AML-193 (cell line): ENCODE measurements around the gene CTU2.

Source experiments
- DNase-seq, 2 experiments: peaks; one replicate each; lab custom pipeline; 2025; lab: John Stamatoyannopoulos, UW

Gene CTU2

DNA sequence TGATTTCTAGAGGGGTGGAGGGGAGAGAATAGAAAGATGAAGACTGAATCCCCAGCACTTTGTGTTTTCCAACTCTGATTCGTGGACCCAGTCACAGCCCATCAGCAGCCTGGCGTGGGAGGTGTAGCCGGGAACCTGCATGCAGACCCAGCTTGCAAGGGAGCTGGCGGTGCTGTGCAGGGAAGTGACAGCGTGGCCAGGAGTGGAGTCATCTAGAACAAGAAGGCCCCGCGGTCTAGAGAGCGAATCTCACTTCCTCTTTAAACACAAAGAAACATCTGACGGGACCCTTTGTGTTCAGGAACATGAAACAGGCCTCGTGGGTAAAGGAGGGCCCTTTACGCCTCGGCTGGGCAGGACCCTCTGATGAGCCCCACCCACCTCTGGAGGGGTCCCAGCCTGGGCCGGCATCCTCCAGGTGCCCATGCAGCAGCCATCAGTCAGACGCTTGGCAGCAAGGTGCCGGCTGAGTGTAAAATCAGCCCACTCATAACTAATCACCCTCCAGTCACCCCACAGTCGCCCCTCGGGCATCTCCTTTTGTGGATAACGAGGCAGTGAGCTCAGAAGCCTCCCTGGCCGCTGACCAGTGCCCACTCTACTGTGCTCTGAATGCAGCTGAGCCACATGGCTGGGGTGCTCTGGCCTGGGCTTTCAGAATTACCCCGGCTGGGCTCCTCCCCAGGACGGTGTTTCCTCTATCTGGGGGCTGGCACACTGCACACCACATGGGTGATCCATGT is 24.4 kb upstream of the CTU2 start:
- DNase-seq, result peak; percentile 80 to 84

GRCh38 chr16:88684569-88685155 is 21.6 kb upstream of the CTU2 start:
- no peak for DNase-seq

- peak; percentile 62 to 78 for DNase-seq
Measured at GRCh38 chr16:88685156-88686061, 20.9 kb upstream of the CTU2 start.

DNA sequence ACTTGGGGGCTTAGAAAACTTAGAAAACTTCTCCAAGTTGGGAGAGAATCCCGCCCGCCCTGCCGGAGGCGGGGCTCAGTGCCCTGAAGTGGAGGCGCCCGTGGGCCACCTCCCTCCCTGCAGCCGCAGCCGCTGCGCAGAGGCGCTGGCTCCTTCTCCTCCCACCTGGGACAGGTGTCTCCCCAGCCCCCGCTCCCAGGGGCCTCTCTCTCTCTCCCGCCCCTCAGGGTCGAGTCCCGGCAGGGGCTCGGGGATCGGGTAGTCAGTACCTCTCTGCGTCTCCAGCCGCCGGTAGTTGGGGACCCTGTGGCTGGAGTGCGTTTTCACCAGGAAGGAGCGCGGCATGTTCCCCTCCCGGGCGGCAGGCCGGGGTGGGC is 20.3 kb upstream of the CTU2 start:
- no peak for DNase-seq

DNA sequence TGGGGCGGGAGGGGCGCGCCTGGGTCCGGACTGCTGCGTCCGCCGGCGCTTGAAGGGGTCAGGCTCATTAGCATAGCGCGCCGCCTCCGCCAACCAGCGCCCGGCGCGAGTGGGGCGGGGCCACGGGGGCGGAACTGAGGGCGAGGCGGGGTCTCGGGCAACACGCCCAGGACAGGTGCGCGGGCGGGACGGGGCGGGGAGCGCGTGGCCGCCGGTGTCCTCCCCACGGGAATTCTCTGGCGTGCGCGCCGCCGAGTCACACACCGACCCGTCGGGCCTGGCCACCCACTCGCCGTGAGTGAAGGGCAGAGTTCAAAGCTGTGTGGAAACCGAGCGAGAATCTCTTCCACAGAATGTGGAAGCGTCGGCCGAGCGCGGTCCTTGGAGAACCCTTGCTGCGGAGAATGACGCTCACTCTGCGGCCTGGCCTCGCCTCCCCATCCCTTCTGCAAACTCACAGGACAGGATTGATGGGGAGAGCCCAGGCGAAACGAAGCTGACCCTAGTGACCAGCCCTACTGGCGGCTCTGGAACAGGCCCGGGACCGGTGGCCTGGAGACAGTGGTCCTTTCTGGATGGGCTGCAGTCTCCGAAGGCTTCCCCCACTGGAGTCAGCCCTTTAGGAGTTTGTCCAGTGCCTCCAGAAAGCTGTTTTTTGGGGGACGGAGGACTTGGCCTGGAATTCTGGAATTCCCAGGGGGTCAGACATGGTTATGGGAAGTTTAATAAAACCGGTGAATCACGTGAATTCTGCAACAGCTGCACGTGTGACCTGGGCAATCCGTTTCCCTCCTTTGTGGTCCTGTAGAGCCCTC is 19.7 kb upstream of the CTU2 start, which contains the start of gene SNAI3:
Gene SNAI3 (minus strand): TSS at position 69 of the 815 bp plus-strand sequence. CDS start 101 bp downstream, outside the sequence.
- DNase-seq, result peak; percentile 48 to 50

GRCh38 chr16:88687254-88687576 is 19.1 kb upstream of the CTU2 start:
- DNase-seq, result no peak

GRCh38 chr16:88687676-88688012 is 18.7 kb upstream of the CTU2 start:
- DNase-seq, result no peak

- DNase-seq, result no peak
Measured at GRCh38 chr16:88688013-88688778, 18.1 kb upstream of the CTU2 start.

- DNase-seq, result no peak
Measured at GRCh38 chr16:88690341-88691128, 15.8 kb upstream of the CTU2 start.

- no peak for DNase-seq
Measured at GRCh38 chr16:88691129-88691813, 15.0 kb upstream of the CTU2 start.

- DNase-seq, result peak; percentile 84 to 91
Measured at GRCh38 chr16:88691924-88692560, 14.3 kb upstream of the CTU2 start.

DNA sequence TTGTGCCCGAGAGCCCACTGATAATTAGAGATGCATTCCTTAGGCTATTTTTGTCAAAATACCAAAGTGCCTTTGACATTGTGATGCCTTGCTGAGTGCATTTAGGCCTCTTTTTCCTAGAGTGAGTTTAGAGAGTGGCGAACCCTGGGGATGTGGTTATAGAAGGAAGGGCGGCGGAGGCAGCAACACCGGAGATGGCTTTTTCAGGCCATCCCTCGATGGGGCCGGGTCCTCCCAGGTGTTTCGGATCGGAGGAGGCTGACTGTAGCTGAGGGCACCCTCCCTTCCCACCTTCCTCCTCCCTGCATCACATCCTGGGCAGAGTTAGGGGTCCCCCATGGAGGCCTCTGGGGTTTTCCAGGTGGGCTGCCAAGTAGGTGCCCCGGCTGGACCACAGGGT is 13.4 kb upstream of the CTU2 start:
- DNase-seq, result no peak

DNA sequence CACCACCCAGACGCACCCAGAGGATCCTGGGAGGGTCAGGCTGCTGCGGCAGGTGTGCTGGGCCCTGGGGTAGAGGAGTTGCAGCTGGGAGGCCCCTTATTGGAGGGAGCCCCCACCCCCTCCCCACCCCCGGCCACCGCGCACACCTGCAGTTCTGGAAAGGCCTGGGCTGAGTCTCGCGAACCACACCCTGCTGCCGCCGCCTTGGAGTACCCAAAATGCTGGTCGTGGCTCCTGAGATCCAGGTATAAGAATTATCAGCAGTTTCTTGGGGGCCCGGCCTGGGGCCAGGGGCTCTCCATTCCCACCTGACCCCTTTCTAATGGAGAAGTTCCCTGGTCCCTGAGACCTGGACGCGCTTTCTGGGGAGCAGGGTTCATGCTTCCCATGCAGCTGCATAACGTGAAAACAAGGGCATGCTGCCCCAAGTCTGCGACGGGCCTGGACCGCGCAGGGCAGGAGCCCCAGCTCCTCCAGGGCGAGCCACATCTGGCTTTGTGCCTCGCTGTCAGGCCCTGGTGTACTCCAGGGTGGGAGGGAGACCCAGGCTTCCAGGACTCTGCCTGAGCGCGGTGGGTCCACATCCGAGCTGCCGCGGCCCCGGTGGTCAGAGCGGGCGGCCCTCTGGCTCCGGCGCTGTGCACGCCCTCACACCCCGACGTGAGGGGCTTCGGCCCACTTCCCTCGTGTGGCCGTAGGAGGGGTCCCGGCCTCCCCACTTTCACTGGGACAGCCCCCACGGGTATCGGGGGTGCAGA is 12.7 kb upstream of the CTU2 start:
- no peak for DNase-seq

GRCh38 chr16:88694221-88695087 is 11.8 kb upstream of the CTU2 start:
- DNase-seq, result no peak

- DNase-seq, result no peak
Measured at GRCh38 chr16:88695218-88695617, 11.1 kb upstream of the CTU2 start.

DNA sequence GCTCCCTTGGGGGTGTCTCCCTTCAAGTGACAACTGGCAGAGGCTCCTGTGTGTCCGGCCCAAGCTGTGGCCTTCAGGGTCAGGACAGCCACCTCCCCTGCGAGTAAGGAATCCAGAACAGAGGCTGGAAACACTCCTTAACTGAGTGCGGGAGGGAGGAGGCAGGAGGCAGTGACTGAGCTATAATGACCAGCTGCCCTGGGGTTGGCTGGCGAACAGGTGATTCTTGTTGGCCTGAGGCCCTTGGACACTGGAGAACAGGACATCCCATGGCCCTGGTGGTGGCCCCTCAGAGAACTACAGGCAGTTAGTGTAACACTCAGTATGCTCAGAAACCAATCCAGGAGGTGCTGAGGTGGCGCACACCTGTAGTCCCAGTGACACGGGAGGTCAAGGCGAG is 10.6 kb upstream of the CTU2 start:
- DNase-seq, result no peak

DNA sequence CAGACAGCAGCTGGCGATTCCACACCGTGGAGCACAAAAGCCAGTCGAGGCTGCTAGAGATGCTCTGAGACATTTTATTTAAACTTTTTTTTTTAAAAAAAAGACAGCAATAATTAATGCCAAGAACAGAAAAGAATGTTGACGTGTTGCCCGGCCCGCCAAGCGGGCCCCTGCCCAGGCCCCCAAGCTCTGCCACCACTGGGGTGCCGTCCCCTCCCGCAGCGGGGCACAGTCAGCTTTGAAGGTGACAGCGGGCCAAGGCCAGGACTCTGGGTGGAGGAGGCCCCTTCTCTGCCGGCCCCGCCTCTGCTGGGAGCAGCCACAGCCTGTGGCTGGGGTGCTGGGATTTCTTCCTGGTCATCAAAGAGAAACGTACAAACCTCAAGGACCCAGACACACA is 9.9 kb upstream of the CTU2 start:
- no peak for DNase-seq
